Measurements from ENCODE around the gene LRRC25. TPM values are rescaled to one million over a fixed set of nuclear protein-coding genes. Genes with fewer than 3 reads are reported as not detected.

Gene LRRC25
- total and polyA plus RNA-seq, 8 donors, result 0.98 to 11.2 (median 2.7) TPM; not detected in 2

DNA sequence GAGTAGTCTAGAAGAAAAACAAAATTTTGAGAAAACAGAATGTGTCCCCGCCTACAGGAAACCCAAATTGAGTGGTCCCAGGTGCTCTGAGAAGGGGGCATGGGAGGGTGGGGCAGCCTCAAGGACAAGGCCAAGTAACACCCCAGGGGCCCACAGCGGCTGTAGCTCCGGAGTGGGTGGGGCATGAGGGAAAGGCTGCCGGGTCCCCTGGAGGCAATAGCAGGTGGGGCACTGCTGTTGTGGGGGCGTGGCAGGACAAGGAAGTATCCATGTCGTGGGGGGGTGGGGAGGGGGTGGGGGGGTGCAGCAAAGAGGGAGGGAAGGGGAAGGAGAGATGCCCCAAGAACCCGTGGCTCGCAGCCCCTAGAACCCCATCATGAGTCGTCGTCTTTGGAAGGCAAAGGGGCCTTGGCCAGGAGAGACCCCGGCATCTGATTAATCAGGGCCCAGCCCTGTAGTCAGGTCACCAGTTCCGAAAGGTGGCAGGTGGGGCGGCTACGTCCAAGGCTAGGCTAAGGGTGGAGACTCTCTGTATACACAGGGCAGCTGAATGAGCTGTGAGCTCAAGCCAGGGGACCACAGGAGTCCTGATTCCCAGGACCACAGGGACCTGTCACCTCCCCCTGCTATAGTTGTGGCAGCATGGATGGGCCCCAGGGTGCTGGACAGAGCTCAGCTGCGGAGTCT, 48.0 kb upstream of the LRRC25 start:
- DNase-seq, result peak in 1 of 2 donors; percentile 77
- Histone ChIP-seq H3K36me3 (peaks cover 57 to 78% (median 76%) of the 10 kb centered on the region in 4 donors), H3K4me3 (no peak overlapping the region), H3K27me3 (no peaks in the 10 kb centered on the region), H3K27ac (no peak overlapping the region), H3K4me1 (peaks cover 0 to under 1% (median 0%) of the 10 kb centered on the region in 4 donors), H3K9me3 (no peaks in the 10 kb centered on the region)
- intact Hi-C loops (cut with DNase I; ENCODE audit: low total_unique reads), result no loop called here
- 63 to 80% (median 70%) methylated on average over 14 to 15 of the region's 15 CpGs for WGBS, 5 donors
- no peak for TF ChIP-seq POLR2AphosphoS5 (IDR thresholded peaks at IDR 0.05)
- no peak for TF ChIP-seq CTCF (IDR thresholded peaks at IDR 0.05)
- no peak for TF ChIP-seq POLR2A (IDR thresholded peaks at IDR 0.05)
- no peak for TF ChIP-seq EP300 (IDR thresholded peaks at IDR 0.05)

DNA sequence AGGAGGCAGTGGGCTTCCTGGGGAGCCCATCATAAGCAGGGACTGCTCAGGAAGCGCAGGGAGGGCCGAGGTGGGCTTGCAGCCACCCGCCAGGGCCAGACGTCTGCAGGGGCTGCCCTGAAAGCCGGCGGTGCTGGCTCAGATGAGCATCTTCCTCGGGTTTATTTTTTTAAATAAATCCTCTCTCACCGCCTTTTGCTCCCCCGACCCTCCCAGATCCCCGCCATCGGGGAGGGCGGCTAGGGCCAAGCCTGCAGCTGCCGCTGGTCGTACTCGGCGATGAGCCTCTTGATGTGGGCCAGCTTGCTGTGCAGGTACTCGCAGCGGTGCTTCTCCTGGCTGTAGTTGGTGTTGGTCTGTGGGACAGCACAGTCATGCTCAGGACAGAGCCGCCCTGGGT, 47.1 kb upstream of the LRRC25 start:
- no peak for TF ChIP-seq POLR2AphosphoS5 (IDR thresholded peaks at IDR 0.05)
- TF ChIP-seq POLR2A (IDR thresholded peaks at IDR 0.05), result no peak
- no peak for TF ChIP-seq EP300 (IDR thresholded peaks at IDR 0.05)
- no peak for TF ChIP-seq CTCF (IDR thresholded peaks at IDR 0.05)
- intact Hi-C loops (cut with DNase I; ENCODE audit: low total_unique reads), result no loop called here
- WGBS, 5 donors, result 87 to 94% (median 91%) methylated on average over 18 to 19 of the region's 19 CpGs
- Histone ChIP-seq H3K4me3 (no peak overlapping the region), H3K36me3 (peaks cover 48 to 69% (median 68%) of the 10 kb centered on the region in 4 donors), H3K27me3 (no peaks in the 10 kb centered on the region), H3K9me3 (no peaks in the 10 kb centered on the region), H3K4me1 (peaks cover 4 to 7% (median 5%) of the 10 kb centered on the region in 4 donors), H3K27ac (no peak overlapping the region)
- DNase-seq, result no peak

DNA sequence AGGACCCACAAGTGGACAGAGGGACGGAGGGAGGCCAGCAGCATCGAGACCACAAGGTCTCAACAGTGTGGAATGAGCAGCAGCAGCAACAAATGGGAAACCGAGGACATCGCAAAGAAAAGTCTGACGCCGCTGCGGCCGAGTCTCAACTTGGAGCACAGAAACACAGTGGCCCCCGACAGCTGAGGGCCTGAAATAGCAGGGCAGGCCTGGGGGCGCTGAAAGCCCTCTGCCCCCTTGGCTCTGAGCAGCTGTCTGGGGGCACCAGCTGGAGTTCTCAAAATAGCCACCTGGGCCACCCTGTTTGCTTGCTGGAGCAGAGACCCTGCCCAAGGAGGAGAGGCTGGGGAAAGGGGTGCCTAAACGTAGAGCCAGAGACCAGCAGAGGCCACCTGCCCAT, 46.4 kb upstream of the LRRC25 start:
- H3K27me3 ChIP-seq, result peaks cover 0 to under 1% (median 0%) of the 10 kb centered on the region in 3 donors
- WGBS, 5 donors, result 90 to 94% (median 92%) methylated on average over 11 of the region's 11 CpGs
- no peaks in the 10 kb centered on the region for H3K9me3 ChIP-seq
- intact Hi-C loops (cut with DNase I; ENCODE audit: low total_unique reads), result no loop called here
- no peak overlapping the region for H3K4me3 ChIP-seq
- no peak for DNase-seq
- no peak for TF ChIP-seq POLR2A (IDR thresholded peaks at IDR 0.05)
- no peak for TF ChIP-seq EP300 (IDR thresholded peaks at IDR 0.05)
- no peak for TF ChIP-seq CTCF (IDR thresholded peaks at IDR 0.05)
- no peak for TF ChIP-seq POLR2AphosphoS5 (IDR thresholded peaks at IDR 0.05)
- no peak overlapping the region for H3K27ac ChIP-seq
- peaks cover 8 to 14% (median 12%) of the 10 kb centered on the region in 4 donors for H3K4me1 ChIP-seq
- peaks cover 41 to 62% (median 61%) of the 10 kb centered on the region in 4 donors for H3K36me3 ChIP-seq

GRCh38 chr19:18443406-18443805, 46.0 kb upstream of the LRRC25 start:
- WGBS, 5 donors, result 88 to 97% (median 96%) methylated on average over 6 of the region's 6 CpGs
- H3K4me1 ChIP-seq, result peaks cover 12 to 18% (median 16%) of the 10 kb centered on the region in 4 donors

More at GRCh38 chr19:18443406-18443805, 46.0 kb upstream of the LRRC25 start:
- Histone ChIP-seq H3K4me3 (no peak overlapping the region), H3K9me3 (no peaks in the 10 kb centered on the region), H3K27me3 (peaks cover 0 to 4% (median 0%) of the 10 kb centered on the region in 3 donors), H3K27ac (no peak overlapping the region), H3K36me3 (peaks cover 38 to 58% (median 56%) of the 10 kb centered on the region in 4 donors)
- no peak for TF ChIP-seq CTCF (IDR thresholded peaks at IDR 0.05)
- no peak for TF ChIP-seq POLR2A (IDR thresholded peaks at IDR 0.05)
- TF ChIP-seq EP300 (IDR thresholded peaks at IDR 0.05), result no peak
- TF ChIP-seq POLR2AphosphoS5 (IDR thresholded peaks at IDR 0.05), result no peak
- DNase-seq, result no peak
- intact Hi-C loops (cut with DNase I; ENCODE audit: low total_unique reads), result no loop called here
